Endothelial cell of umbilical vein (primary cell): ENCODE results near the gene AQP7. TPM values are rescaled to one million over a fixed set of nuclear protein-coding genes. Genes with fewer than 3 reads are reported as not detected.
"Not testable (repeated sequence)": the region's sequence is repeated elsewhere in the genome, so short reads cannot be mapped to it uniquely, and the experiment has no call there.

ENCODE experiments used
- BruUV-seq: library from RNA; stranded (reverse); fragments of 400-500 nt; replicated peaks from 2 replicates; lab custom pipeline; 2021; lab: Mats Ljungman, UMichigan
- CTCF ChIA-PET: fragments of 300-600, 350-600 bp; sonication (Branson Sonifier 250); formaldehyde crosslinking; loops from one replicate; lab custom pipeline; 2021; ENCODE audit warnings: antibody characterized with exemption, inconsistent platforms; lab: Charles Lee
- POLR2A ChIA-PET: fragments of 300-600, 350-600 bp; sonication (Branson Sonifier 250); formaldehyde crosslinking; loops from one replicate; lab custom pipeline; 2021; ENCODE audit warnings: antibody characterized with exemption, inconsistent platforms; lab: Charles Lee
- DNase-seq: peaks from one replicate; pipeline ENCODE4 v3.0.0-alpha.2; 2011; ENCODE audit warnings: low read depth, low spot score
- FAIRE-seq: peaks from 2 replicates; lab custom pipeline; 2011; peaks lifted over from hg19 to GRCh38; lab: Jason Lieb, UNC
- H2AFZ ChIP-seq: 2 replicates; pipeline ENCODE4 v1.6.0; 2012; ENCODE audit warnings: low read depth, low read length, control low read depth, inconsistent platforms
- H3K27ac ChIP-seq: 2 replicates; pipeline ENCODE4 v1.5.1; 2011; ENCODE audit warnings: low read depth, mild to moderate bottlenecking, control low read depth, low read length, moderate library complexity; ENCODE audit not compliant: insufficient read depth
- H3K27me3 ChIP-seq, 2 experiments: 2 replicates each; pipeline versions ENCODE4 v1.6.0 to v1.6.1; 2011; ENCODE audit warnings: low read length in 2 of 2, mixed read lengths in 1 of 2; ENCODE audit not compliant: control insufficient read depth in 2 of 2, insufficient read depth in 2 of 2
- H3K36me3 ChIP-seq, 2 experiments: 2 replicates in 1 of 2; 3 replicates in 1 of 2; pipeline ENCODE4 v1.5.1; 2011; ENCODE audit warnings: low read length in 2 of 2, mild to moderate bottlenecking in 1 of 2, moderate library complexity in 1 of 2; ENCODE audit not compliant: control insufficient read depth in 2 of 2, insufficient read depth in 2 of 2; ENCODE audit errors: extremely low read depth in 1 of 2
- H3K4me1 ChIP-seq: 3 replicates; pipeline ENCODE4 v1.5.1; 2011; ENCODE audit warnings: mild to moderate bottlenecking, low read length; ENCODE audit not compliant: control insufficient read depth, insufficient read depth; ENCODE audit errors: extremely low read depth
- H3K4me2 ChIP-seq: 2 replicates; pipeline ENCODE4 v1.6.1; 2011; ENCODE audit warnings: low read length, control low read depth, mixed read lengths; ENCODE audit not compliant: insufficient read depth
- H3K4me3 ChIP-seq, 3 experiments: fragments of 200-600 bp in 1 of 3; sonication (generic), shearing (Covaris generic) in 1 of 3; replicated peaks in 1 of 3; 2 replicates each; pipeline ENCODE4 v1.5.1; 2011 to 2016; ENCODE audit warnings: control low read depth in 3 of 3, low read length in 3 of 3, mild to moderate bottlenecking in 2 of 3, inconsistent platforms in 1 of 3, low read depth in 1 of 3, moderate library complexity in 1 of 3; ENCODE audit not compliant: insufficient read depth in 1 of 3
- H3K79me2 ChIP-seq: 2 replicates; pipeline ENCODE4 v1.6.0; 2012; ENCODE audit warnings: low read length, inconsistent platforms; ENCODE audit not compliant: control insufficient read depth, insufficient read depth
- H3K9ac ChIP-seq: replicated peaks from 2 replicates; pipeline ENCODE3; 2011; ENCODE audit warnings: low read length, control low read depth; ENCODE audit not compliant: insufficient read depth; ENCODE audit errors: extremely low read depth
- H3K9me1 ChIP-seq: replicated peaks from 3 replicates; pipeline ENCODE4 v1.6.0; 2011; ENCODE audit warnings: mild to moderate bottlenecking, low read length; ENCODE audit not compliant: control insufficient read depth, insufficient read depth; ENCODE audit errors: extremely low read depth
- H3K9me3 ChIP-seq: replicated peaks from 2 replicates; pipeline ENCODE4 v1.5.1; 2012; ENCODE audit warnings: low read length, inconsistent platforms; ENCODE audit not compliant: control insufficient read depth, insufficient read depth
- H4K20me1 ChIP-seq: replicated peaks from 2 replicates; pipeline ENCODE3; 2011; ENCODE audit warnings: mild to moderate bottlenecking, low read length; ENCODE audit not compliant: control insufficient read depth, insufficient read depth; ENCODE audit errors: extremely low read depth
- CTCF ChIP-seq, 2 donors: IDR thresholded peaks; 1 replicate in 1 of 2; 2 replicates in 1 of 2; pipeline ENCODE4 v1.5.1; 2011; ENCODE audit warnings: low read length in 2 of 2, mild to moderate bottlenecking in 2 of 2, moderate library complexity in 2 of 2, control low read depth in 1 of 2, inconsistent platforms in 1 of 2, low read depth in 1 of 2; ENCODE audit not compliant: insufficient read depth in 1 of 2; ENCODE audit errors: extremely low read depth in 1 of 2
- EZH2 ChIP-seq: IDR thresholded peaks from 2 replicates; pipeline ENCODE4 v1.6.1; 2012; ENCODE audit warnings: borderline replicate concordance, low read depth, mild to moderate bottlenecking, moderate library complexity, low read length, inconsistent platforms; ENCODE audit not compliant: severe bottlenecking
- FOS ChIP-seq: IDR thresholded peaks from 2 replicates; pipeline ENCODE4 v1.6.1; 2011; ENCODE audit warnings: mild to moderate bottlenecking, low read length, moderate library complexity, borderline replicate concordance; ENCODE audit not compliant: insufficient read depth
- GATA2 ChIP-seq: IDR thresholded peaks from 2 replicates; pipeline ENCODE4 v1.7.0; 2011; ENCODE audit warnings: low read depth, mild to moderate bottlenecking, moderate library complexity, mixed read lengths, low read length; ENCODE audit not compliant: insufficient read length, insufficient read depth
- JUN ChIP-seq: IDR thresholded peaks from 2 replicates; pipeline ENCODE4 v1.6.1; 2011; ENCODE audit warnings: borderline replicate concordance, low read depth; ENCODE audit not compliant: insufficient read length, insufficient read depth
- MAX ChIP-seq: IDR thresholded peaks from 2 replicates; pipeline ENCODE4 v1.6.1; 2011; ENCODE audit not compliant: insufficient read depth, insufficient read length
- MYC ChIP-seq: IDR thresholded peaks from one replicate; pipeline ENCODE4 v1.6.1; 2011; ENCODE audit warnings: mild to moderate bottlenecking, low read depth, low read length
- POLR2A ChIP-seq: IDR thresholded peaks from 2 replicates; pipeline ENCODE4 v1.6.1; 2012; ENCODE audit warnings: low read depth, mild to moderate bottlenecking, control low read depth, low read length
- POLR2AphosphoS5 ChIP-seq: IDR thresholded peaks from 2 replicates; pipeline ENCODE4 v1.6.1; 2012; ENCODE audit warnings: low read depth, mild to moderate bottlenecking, control low read depth, low read length, moderate library complexity; ENCODE audit not compliant: insufficient read depth
- dilution Hi-C: fragments of 300-500 bp; cut with MboI; formaldehyde crosslinking; loops from one replicate; pipeline ENCODE4 v1.15.0; 2019; ENCODE audit warnings: low sequenced_read_pairs; ENCODE audit not compliant: extremely low pct_ligation_motif_present
- intact Hi-C: fragments of 100-400 bp; cut with micrococcal nuclease; formaldehyde crosslinking; loops from one replicate; pipeline ENCODE4 v1.10.0; 2022
- polyA plus RNA-seq, 4 experiments: library from polyadenylated mRNA; depleted of rRNA in 3 of 4; stranded (reverse) in 3 of 4; unstranded in 1 of 4; fragments of >200 nt; gene quantifications; 2 replicates each; pipeline versions ENCODE4 v1.2.1 to v1.2.3, GENCODE V29; 2011 to 2012; ENCODE audit warnings: missing spikeins in 1 of 4
- total RNA-seq: library from RNA; stranded (reverse); gene quantifications from 2 replicates; pipeline ENCODE4 v1.2.3, GENCODE V29; 2021

The AQP7 gene
- total and polyA plus RNA-seq, 2 donors (not counting 3 experiments of a cell fraction or from before 2014, with no cell fraction given): 3.7 TPM; not detected in 1

- Histone ChIP-seq H3K79me2 (no peaks in the 10 kb centered on the region), H3K9ac (no peak overlapping the region), H4K20me1 (no peaks in the 10 kb centered on the region), H3K4me2 (no peak overlapping the region), H3K36me3 (no peaks in the 10 kb centered on the region), H3K9me1 (no peaks in the 10 kb centered on the region), H2AFZ (no peak overlapping the region), H3K4me3 (no peak overlapping the region), H3K27me3 (no peaks in the 10 kb centered on the region), H3K4me1 (peaks cover 5% of the 10 kb centered on the region), H3K27ac (no peak overlapping the region), H3K9me3 (no peaks in the 10 kb centered on the region)
- ChIA-PET POLR2A (no interaction called here), CTCF (interaction anchor here (1.5 to 3.2 kb wide), 2 partner anchors 22 to 60 kb away, joined by 6 to 14 read pairs; no protein-coding TSS in a partner anchor)
- intact Hi-C loops (no loop called here), dilution Hi-C loops (no loop called here)
- FAIRE-seq (no peak), DNase-seq (no peak)
- TF ChIP-seq JUN (no peak), MYC (no peak), POLR2A (no peak), GATA2 (no peak), POLR2AphosphoS5 (no peak), EZH2 (no peak), FOS (no peak), MAX (no peak), CTCF (IDR thresholded peaks at IDR 0.05; ENCODE audit: extremely low read depth in 1 of 2, insufficient read depth in 1 of 2, low read depth in 1 of 2, low read length in 2 of 2) (no peak)
- no TSS peak for BruUV-seq
Measured at GRCh38 chr9:33393581-33393980, 8.8 kb downstream of the AQP7 start.

GRCh38 chr9:33392591-33393021, 9.8 kb downstream of the AQP7 start:
- H3K27me3 ChIP-seq, H3K9me1 ChIP-seq, DNase-seq, dilution Hi-C loops, H3K9me3 ChIP-seq, POLR2A ChIA-PET, H3K4me3 ChIP-seq, H3K79me2 ChIP-seq, intact Hi-C loops, H3K27ac ChIP-seq, H3K4me2 ChIP-seq, FAIRE-seq, H3K36me3 ChIP-seq, H3K9ac ChIP-seq, H3K4me1 ChIP-seq, H4K20me1 ChIP-seq, BruUV-seq, H2AFZ ChIP-seq: not testable (repeated sequence)
- CTCF ChIA-PET: interaction anchor here (1.6 to 3.2 kb wide), 4 partner anchors 18 to 106 kb away, joined by 4 to 23 read pairs (median 10); no protein-coding TSS in a partner anchor
